ENCODE measurements around the gene RUNDC3A.

RUNDC3A gene

DNA sequence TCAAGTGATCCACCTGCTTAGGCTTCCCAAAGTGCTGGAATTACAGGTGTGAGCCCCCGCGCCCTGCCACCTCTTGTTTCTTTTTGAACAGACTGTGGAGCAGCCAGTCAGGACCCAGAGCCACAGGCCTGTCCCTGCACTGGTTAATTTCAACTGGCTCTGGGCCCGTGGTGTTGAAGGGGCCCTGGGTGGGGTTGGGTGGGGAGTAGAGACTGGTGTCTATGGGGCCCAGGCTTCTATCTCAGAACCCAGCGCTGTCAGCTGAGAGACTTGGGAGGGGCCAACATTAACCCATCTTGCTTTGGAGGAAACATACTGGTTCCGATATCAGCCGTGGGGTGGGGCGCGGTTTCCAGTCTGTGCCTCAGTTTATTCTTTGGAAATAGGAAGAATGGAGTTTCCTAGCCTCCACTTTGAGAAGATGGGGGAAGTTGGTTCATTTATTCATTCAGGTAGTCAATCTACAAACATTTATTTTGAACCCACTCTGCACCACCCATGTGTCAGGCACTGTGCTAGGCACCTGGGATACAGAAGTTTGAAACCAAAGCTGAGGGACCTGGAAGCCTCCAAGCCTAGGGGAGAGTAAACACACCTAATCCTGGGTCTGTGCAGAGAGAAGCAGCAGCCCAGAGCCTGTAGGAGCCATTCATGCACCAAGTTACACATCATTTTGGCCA, 24.9 kb upstream of the RUNDC3A start:
- no peak for DNase-seq (ENCODE audit: low spot score)

DNA sequence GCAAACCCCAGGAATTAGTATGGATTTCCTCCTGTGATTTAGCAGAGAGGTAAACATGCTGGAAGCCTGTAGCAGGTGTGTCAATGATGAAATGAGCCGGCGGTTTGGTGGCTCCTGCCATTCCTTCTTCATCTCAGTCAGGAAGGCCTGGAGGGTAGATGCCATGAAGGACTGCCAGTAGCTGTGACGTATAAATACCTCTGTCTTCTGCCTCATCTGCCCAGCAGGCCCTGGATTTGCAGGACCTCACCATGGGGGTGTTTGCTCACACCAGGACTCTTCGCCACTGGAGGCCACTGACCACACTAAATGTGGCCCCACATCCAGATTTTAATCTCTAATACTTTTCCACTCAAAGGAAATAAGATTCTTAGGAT, 24.4 kb upstream of the RUNDC3A start:
- DNase-seq (ENCODE audit: low spot score), result no peak

DNA sequence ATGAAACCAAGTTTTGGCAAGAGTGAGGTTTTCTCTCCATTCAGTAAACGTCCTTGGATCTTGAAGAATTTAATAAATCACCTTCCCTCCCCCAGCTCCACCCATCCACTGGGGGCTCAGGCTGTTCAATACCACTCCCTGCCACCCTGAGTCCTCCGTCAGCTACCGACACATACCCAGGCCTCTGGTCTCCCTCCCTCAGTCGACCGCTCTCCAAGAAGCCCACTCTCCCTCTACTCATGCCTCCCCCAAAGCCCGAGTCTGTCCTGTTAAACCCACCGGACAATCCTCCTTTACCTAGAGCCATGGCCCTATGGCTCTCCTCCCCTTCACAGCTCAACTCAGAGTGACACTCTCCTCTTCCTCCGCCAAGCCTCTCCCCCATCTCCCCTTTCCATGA, 20.8 kb upstream of the RUNDC3A start:
- DNase-seq (ENCODE audit: low spot score), result no peak

DNA sequence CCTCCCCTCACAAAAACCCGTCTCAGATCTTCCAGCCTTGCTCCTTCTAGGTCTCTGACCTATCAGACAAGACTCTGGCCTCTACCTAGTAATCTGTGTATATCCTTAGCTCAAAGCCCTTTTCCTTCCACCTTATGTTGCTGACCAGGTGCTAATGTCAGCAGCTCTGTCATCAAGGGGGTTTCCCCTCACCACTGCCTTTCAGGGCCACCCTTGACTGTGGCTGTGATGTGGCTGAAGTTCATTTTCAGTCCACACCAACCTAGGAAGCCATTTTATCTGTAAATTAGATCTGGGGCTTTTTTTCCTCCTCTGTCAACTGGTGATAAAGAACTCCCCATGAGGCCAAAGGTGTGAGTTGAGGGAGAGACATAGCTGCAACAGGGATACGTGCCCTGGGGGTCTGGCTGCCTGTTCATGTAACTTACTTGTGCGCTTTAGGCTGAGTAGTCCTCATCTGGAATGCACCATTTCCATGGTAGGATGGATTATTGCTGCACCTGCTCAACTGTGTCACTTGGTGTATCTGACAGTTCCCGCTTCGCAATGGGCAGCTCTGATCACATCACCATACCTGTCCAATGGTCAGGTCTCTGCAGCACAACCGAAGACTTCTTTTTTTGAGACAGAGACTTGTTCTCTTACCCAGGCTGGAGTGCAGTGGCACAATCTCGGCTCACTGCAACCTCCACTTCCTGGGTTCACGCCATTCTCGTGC, 14.7 kb upstream of the RUNDC3A start:
- DNase-seq (ENCODE audit: low spot score), result no peak

DNA sequence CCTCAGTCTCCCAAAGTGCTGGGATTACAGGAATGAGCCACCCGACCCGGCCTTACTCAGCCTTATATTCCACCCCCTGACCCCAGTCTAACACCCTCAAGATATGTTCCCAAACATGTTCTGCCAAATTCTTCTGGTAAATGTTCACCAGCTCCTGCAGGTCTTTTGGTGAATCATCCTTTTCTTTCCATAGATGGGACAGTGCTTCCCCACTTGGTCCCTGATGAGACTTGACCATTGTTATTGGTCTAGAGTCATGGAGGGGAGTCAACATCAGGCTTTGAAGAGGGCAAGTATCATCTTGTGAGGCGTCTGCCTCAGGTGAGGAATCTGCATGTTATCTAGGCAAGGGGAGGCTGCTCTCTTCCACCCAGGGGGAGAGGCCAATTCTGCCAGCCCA, 10.4 kb upstream of the RUNDC3A start:
- DNase-seq (ENCODE audit: low spot score), result peak; percentile 13

DNA sequence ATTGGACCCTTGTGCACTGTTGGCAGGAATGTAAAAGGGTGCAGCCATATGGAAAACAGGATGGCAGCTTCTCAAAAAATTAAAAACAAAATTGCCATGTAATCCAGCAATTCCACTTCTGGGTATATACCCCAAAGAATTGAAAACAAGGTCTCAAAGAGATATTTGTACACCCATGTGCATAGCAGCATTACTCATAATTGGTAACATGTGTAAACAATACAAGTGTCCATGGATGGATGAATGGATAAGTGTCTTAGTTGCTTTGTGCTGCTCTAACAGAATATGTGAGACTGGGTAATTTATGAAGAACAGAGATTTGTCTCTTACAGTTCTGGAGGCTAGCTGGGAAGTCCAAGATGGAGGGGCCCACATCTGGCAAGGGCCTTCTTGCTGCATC, 3.8 kb upstream of the RUNDC3A start:
- no peak for DNase-seq (ENCODE audit: low spot score)

DNA sequence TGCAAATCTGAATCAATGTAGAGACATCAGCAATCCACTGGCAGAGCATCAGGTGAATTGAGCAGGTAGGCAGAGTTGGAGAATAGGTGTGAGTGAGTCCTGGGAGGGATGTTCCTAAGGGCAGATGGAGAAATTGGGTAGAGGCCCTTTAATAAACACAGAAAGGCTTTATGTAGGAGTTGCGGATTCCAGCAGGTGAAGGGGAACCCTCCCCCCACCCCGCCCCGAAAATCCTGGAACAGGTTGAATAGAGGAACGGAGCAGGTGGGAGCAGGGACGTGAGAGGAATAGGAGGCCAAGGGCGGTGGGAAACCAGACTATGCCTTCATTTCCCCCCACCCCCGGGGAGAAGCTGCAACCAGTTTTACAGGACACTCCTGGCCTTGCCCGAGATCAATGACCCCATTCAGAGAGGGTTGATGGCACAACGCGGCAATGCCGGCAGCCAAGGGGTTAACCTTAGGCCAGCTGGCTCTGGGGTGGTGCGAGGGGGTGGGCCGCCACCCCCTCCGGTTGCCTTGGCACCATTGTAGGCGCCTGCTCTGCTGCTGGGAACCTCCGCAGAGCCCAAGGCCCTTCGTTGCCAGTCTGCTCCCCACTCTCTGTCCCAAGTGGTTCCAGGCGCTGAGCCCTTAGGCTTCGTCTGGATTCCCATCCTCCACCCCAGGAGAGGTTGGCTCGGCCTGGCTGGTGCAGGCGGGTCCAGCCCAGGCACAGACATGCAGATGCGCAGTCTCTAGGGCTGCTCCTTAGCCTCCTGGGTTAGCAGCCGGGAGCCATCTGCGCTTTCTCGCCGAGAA, 814 bp upstream of the RUNDC3A start:
- DNase-seq (ENCODE audit: low spot score), result peak; percentile 44

DNA sequence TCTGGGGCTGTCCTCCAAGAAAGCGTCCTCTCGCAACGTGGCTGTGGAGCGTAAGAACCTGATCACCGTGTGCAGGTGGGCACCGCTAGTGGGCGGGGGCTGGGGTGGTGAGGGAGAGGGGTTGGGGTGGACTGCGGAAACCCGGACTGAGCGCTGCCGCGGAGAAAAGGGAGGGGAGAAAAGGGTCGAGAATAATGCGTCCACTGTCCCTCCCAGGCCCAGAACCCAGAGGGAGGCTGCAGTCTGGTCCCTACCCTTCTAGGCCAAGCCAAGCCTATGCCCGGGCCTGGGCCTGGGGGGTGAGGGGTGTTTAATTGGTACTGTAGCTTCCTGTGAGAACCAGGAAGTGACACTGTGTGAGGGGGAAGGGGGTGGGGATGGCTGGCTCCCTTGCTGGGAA, 464 bp downstream of the RUNDC3A start:
- no peak for DNase-seq (ENCODE audit: low spot score)

DNA sequence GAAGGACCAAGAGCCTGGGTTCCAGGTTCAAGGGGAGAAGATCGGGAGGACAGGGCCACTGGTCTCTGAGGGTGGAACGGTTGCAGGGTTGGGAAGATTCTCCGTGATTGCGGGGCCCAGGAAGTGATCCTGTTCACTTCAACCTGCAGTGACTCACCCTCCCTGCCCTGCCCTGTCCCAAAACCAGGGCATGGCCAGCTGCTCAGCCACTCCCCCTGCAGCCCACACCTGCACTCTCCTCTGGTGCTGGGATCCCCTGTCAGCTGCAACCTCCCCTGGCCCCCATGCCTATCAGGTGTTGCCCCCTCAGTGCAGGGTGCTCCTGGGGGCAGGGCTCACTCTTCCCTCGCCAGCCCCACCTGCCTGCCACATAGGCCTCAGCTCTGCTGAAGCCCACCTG, 1.1 kb downstream of the RUNDC3A start:
- no peak for DNase-seq (ENCODE audit: low spot score)

DNA sequence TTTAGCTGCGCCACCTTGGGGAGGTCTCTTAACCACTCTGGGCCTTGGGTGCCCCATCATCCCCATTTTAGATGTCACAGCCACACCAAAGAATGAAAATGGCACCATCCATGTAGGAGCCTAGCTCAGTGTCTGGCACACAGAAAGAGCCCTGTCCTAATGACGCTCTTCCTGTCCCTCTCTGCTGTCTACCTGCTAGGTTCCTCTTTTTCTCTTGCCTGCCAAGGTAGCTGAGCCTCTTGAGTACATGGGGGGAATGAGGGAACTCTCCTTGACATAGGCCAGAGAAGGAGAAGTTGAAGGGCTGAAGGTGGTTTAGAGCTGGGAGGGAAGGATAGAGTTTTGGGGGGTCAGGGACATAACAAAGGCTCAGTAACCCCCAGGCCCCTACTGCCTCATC, 1.8 kb downstream of the RUNDC3A start:
- no peak for DNase-seq (ENCODE audit: low spot score)

DNA sequence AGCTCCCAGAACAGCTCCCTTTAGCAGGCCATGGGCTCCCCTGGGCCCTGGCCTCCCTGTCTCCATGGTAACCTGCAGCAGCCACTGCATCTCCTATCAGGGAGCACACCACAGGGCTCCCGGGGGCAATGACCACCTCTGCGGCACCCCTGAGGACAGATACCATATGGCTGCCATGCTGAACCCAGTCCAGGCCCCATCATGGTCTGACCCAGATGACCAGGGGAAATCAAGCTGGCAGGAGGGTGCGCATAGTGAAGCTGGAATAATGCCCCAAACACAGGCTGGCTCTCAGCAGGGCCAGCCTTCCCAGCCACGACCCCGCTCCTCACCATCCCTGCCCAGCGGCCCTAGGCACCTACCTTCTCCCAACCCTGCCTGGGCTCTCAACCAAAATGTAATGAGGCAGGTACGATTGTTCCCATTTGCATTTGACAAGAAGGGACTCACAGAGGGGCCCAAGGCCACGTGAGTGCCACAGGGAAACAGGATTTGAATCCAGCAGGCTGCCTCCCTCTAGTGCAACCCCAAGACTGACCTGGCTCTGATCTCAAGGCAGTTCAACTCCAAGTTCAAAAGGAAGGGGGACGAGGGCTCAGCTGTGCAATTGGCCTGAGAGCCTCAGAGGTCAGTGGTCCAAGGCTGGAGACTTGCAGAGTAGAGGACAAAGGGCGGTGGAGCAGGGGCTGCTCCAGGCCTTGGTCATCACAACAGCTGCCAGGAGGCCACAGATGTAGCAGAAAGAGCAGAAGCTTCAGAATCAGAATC, 2.4 kb downstream of the RUNDC3A start:
- DNase-seq (ENCODE audit: low spot score), result peak; percentile 32

DNA sequence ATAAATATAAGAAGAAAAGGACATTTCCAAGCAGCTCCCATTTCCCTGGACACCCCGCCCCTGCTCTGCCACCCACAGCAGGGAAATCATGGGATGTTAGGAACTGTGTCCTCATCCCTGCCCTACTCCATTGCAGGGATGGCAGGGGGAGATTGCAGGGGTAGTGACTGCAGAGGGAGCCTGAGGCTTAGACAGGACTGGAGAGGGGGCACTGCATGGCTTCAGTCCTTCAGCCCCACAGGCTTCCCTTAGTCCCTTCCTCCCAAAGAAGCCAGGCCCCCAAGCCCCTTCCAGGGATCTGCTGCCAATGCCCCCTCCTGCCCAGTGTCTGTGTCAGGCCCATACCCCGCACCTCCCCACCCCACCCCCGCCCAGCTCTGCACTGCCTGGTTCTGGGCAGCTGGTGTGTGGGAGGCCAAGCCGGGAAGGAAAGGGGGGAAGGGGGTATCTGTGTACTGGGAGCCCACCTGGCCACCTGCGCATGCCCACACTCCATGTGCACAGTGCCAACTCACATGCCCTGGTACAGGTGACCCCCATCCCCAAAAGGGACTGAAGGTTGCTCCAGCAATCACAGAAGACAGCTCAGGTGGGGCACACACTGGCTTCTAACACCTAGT, 3.3 kb downstream of the RUNDC3A start:
- no peak for DNase-seq (ENCODE audit: low spot score)

DNA sequence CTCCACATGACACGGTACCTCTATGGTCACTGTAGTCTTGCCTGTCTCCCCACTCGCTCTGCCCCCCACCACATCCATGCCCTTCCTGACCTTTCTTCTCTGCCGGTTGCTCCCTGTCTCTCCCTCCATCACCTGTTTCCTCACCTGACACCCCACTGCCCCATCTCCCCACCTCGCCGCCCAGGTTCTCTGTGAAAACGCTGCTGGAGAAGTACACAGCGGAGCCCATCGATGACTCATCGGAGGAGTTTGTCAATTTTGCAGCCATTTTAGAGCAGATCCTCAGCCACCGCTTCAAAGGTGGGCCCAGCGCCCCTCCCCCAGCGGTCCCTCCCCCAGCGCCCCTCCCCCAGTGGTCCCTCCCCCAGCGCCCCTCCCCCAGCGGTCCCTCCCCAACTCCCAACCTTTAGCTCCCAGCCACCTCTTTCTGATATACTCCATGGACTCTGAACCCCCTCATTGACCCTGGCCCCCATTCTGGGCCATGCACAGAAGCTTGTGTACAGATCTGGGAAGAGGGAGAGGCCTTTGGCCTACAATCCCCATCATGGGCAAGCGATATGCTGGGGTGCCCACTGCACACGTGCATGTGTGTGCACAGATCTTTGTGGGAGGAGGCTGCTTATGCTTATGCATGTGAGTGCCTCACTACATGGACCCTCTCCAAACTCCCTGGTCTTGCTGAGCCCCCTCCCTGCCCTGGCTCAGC, 4.1 kb downstream of the RUNDC3A start:
- no peak for DNase-seq (ENCODE audit: low spot score)

DNA sequence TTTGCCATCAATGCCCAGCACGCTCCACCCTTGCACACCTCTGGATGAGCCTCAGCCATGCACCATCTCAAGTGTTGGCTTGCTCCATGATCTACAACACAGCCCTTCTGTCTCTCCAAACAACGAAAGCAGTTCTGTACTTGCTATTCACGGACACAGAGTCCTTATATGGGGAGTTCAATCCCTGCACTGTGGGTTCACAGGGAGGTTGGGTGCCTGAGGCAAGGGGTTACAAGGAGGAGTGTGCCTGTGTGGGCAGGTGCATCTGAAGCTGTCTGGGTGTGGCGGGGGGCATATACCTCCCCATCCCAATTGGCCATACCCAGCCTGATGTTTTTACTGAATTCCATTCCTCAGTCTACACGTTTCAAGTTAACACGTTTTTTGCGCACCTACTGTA, 5.6 kb downstream of the RUNDC3A start:
- DNase-seq (ENCODE audit: low spot score), result no peak

DNA sequence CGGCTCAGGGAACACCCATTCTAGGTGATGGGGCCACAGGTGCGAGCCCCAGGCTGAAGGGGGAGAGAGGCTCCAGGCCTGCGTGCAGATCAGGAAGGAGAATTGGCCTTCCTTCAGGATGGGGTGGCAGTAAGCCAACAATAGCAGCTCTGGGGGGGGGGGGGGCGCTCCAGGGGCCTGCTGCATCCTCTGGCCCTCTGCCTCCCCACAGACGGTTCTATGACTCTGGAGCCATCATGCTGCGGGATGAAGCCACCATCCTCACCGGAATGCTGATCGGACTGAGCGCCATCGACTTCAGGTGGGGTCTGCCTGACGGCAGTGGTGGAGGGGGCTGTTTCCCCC, 6.1 kb downstream of the RUNDC3A start:
- DNase-seq (ENCODE audit: low spot score), result no peak

DNA sequence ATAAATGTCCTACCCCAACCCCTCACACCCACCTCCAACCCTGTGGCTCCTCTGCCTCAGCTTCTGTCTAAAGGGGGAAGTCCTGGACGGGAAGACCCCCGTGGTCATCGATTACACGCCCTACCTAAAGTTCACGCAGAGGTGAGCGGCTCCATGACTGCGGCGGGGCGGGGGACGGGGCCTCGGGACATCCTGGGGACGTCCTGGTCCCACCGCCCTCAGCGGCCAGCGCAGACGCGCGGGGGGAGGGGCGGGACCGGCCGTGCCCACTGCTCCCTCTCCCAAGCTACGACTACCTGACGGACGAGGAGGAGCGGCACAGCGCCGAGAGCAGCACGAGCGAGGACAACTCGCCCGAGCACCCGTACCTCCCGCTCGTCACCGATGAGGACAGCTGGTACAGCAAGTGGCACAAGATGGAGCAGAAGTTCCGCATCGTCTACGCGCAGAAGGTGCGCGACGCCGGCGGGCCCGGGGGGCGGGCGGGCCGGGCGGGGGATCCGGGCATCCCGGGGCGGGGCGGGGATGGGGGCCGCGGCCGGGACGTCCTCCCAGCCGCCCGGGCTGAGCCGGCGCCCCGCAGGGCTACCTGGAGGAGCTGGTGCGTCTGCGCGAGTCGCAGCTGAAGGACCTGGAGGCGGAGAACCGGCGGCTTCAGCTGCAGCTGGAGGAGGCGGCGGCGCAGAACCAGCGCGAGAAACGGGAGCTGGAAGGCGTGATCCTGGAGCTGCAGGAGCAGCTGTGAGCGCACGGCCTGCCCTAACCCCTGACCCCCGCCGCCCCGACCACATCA, 6.7 kb downstream of the RUNDC3A start:
- peak; percentile 71 for DNase-seq (ENCODE audit: low spot score)

DNA sequence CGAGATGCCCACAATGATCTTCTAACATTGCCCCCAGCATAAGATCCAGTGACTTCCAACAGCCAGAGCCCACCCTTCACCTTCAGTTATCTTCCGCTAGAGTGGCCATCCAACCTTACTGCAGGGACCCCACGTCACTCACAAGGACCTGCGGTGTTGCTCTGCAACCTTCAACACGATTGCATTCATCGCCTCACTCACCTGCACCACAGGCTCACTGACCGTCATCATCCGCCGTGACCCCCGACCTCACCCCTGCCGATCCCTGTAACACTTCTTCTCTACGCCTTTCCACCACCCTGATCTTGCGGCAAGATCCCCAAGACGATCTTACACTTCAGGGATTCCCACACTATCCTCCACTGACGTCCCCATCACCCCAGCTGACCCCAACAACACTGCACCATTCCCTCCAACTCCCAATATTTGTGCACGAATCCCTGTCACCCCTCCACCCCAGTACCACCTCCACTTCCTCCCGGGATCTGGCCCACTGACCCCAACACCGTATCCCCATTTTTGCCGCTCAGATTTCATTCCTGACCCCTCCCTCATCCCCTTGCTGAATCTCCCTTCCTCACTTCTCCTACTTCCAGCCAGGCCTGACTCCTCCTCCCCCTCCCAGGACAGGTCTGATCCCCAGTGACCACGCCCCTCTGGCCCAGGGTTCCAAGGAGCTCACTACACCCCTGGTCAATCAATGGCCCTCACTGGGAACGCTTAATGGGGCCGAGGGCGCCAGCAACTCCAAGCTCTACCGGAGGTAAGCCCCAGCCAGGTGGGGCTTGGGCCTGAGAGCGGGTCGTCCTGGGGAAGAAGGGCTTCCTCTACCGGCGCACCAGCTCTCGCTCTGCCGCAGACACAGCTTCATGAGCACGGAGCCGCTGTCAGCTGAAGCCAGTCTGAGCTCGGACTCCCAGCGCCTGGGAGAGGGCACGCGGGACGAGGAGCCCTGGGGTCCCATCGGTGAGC, 7.6 kb downstream of the RUNDC3A start:
- no peak for DNase-seq (ENCODE audit: low spot score)

DNA sequence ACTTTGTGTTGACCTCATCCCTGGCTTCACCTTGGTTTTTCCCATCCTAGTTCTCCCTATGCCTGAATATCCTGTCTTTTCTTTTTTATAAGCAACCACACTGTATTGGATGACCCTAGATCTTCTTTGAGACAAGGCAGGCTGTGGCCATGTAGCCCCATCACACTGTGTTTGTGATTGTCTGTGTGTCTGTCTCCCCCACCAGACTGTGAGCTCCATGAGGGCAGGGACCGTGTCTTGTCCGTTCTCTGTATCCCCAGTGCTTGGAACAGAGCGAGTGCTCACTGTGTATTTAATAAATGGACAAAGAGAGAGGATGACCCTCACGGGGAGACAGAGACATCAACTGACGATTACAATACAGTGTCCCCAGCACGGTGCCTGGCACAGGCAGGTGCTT, 9.1 kb downstream of the RUNDC3A start:
- DNase-seq (ENCODE audit: low spot score), result no peak

Data from kidney tubule cell (primary cell).